Measurements from ENCODE around the gene KITLG.

DNA sequence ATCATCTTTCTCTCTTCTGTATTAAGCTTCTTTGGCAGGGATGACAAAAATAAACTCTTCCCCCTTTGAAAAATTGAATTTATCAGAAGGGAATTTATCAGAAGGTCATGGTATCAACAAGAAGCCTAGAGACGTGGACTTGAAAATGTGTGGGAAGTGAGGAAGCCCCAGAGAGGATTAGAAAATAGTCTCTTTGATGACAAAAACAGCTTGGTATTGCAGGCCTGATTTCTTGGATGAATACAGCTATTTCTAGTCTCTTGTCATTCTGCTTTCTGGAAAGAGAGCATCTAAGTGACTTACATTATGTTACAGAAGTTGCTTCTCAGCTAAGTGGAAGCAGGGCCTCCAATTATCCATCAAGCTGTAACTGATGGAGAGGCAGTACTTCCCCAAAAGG lies 111.1 kb downstream of the KITLG start:
- TF ChIP-seq, protein P1, sequence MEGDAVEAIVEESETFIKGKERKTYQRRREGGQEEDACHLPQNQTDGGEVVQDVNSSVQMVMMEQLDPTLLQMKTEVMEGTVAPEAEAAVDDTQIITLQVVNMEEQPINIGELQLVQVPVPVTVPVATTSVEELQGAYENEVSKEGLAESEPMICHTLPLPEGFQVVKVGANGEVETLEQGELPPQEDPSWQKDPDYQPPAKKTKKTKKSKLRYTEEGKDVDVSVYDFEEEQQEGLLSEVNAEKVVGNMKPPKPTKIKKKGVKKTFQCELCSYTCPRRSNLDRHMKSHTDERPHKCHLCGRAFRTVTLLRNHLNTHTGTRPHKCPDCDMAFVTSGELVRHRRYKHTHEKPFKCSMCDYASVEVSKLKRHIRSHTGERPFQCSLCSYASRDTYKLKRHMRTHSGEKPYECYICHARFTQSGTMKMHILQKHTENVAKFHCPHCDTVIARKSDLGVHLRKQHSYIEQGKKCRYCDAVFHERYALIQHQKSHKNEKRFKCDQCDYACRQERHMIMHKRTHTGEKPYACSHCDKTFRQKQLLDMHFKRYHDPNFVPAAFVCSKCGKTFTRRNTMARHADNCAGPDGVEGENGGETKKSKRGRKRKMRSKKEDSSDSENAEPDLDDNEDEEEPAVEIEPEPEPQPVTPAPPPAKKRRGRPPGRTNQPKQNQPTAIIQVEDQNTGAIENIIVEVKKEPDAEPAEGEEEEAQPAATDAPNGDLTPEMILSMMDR (IDR thresholded peaks at IDR 0.05; ENCODE audit: insufficient read depth, low read length), result no peak
- TF ChIP-seq, protein P2, sequence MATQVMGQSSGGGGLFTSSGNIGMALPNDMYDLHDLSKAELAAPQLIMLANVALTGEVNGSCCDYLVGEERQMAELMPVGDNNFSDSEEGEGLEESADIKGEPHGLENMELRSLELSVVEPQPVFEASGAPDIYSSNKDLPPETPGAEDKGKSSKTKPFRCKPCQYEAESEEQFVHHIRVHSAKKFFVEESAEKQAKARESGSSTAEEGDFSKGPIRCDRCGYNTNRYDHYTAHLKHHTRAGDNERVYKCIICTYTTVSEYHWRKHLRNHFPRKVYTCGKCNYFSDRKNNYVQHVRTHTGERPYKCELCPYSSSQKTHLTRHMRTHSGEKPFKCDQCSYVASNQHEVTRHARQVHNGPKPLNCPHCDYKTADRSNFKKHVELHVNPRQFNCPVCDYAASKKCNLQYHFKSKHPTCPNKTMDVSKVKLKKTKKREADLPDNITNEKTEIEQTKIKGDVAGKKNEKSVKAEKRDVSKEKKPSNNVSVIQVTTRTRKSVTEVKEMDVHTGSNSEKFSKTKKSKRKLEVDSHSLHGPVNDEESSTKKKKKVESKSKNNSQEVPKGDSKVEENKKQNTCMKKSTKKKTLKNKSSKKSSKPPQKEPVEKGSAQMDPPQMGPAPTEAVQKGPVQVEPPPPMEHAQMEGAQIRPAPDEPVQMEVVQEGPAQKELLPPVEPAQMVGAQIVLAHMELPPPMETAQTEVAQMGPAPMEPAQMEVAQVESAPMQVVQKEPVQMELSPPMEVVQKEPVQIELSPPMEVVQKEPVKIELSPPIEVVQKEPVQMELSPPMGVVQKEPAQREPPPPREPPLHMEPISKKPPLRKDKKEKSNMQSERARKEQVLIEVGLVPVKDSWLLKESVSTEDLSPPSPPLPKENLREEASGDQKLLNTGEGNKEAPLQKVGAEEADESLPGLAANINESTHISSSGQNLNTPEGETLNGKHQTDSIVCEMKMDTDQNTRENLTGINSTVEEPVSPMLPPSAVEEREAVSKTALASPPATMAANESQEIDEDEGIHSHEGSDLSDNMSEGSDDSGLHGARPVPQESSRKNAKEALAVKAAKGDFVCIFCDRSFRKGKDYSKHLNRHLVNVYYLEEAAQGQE (IDR thresholded peaks at IDR 0.05; ENCODE audit: insufficient replicate concordance, low read depth), result no peak
- TF ChIP-seq POLR2AphosphoS5 (IDR thresholded peaks at IDR 0.05; ENCODE audit: low read depth), result no peak
